ENCODE measurements around the gene ZNF710.

Gene ZNF710

DNA sequence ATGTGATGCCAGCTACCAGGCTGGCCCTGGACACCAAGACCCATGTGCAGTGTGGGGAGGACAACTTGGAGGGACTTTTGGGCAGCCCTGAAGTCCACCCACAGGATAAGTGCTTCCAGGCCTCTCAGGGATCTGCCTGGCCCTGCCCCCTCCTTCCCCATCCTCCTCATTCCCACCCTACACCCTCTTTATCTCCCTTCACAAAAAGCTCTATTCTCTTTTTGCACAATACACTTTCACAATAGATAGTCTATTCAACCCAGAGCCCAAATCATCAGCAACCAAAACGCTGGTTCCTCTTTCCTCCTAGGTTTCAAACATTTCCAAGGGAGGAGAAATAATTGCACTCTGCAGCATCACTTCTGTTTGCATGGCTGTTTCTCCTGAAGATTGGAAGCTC lies 7.8 kb upstream of the ZNF710 start:
- DNase-seq: no peak

DNA sequence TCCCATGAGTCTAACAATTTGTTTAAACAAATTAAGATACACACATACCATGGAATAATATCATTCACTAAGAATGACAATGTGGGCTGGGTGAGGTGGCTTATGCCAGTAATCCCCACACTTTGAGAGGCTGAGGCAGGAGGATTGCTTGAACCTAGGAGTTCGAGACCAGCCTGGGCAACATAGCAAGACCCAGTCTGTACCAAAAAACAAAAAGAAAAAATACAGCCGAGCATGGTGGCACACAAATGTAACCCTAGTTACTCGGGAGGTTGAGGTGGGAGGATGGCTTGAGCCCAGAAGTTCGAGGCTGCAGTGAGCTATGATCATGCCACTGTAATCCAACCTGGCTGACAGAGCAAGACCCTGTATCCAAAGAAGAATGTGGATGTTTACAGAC lies 4.0 kb upstream of the ZNF710 start:
- no peak for DNase-seq

GRCh38 chr15:89998141-89998661 lies 2.9 kb upstream of the ZNF710 start:
- DNase-seq: no peak

DNA sequence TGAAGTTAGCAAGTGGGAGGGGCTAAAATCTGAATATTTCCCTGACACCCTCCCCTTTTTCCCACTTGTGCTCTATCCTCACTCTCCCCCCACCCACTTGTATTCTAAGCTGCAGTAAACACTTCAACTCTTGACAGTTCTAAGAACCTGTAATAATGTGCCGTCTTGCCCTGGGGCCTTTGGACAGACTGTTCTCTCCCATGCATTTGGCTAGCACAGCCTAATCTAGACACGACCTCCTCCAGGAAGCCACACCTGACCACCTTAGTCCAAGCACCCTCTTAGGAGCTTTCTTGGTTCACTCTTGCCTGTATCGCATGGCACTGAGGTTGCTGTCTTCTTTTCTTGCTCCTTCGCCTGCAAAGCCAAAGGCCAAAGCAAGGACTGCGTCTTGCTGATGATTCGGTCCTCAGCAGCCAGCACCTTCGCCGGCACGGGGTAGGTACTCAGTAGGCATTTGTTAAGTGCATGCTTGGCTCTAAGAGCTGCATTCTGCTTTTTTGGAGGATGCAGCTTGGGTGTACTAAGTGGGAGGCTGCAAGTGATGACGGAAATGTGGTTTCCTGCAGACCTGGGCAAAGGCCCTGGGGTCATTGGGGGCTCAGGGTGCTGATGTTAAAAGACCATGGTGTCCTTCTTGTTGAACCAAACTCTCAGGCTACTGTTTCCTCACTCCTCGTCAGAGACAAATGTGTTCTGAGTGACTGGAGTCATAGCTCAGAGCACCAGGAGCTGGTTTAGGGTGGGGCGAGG lies 2.0 kb upstream of the ZNF710 start:
- DNase-seq: no peak

DNA sequence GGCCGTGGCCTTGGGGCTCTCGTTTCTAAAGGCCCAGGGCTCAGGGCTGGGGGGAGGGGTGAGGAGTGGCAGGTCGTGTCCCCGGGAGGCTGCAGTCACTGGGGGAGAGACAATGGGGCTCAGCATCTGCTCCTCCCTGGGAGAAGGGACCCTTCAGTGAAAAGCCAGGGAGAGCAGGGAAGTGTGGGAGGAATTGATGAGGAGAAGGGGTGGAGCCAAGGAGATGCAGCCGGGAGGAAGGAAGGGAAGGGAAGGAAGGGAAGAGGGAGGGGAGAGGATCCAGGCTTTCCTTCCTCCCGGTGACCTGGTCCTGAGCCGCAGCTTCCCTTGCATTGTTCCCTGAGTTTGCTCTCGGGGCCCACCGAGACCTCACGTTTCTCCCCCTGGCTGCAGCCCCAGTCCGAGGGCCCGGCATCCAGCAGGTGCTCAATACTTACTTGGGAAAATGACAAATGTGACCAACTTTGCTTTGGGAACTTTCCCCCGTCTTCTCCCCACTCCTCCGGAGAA lies 1.4 kb upstream of the ZNF710 start:
- no peak for DNase-seq

- no peak for DNase-seq
Measured at GRCh38 chr15:90000186-90001001, 730 bp upstream of the ZNF710 start.

DNA sequence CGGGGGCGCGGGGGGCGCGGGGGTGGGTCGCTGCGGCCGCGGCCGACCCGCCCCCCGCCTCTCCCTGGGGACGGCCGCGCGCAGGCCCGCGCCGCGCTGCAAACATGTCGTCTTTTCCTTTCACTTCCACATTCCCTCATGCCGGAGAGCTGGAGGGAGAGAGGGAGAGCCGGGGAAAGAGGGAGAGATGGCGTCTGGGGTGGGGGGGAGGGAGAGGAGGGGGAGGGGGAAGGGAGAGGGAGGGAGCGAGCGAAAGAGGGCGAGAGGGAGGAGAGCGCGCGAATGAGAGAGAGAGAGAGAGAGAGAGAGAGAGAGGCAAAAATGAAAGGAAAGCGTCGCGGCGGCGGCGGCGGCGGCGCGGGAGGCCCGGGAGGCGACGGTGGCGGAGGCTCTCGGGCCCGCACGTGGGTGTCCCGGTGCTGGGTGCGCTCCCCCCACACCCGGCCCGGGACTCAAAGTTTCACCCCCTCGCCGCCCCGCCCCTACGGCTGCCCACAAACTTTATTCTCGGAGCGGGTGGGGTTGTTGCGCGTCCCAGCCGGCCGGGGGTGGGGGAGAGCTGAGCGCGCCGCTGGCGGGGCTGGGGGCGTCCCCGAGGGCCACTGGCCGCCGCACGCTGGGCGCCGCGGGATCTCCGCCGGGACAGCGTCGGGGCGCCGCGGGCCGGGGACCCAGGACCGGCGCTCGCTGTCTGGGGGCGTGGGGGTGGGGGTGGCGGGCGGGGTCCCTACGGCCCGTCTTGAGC lies 731 bp downstream of the ZNF710 start:
- peak; percentile 83 for DNase-seq

DNA sequence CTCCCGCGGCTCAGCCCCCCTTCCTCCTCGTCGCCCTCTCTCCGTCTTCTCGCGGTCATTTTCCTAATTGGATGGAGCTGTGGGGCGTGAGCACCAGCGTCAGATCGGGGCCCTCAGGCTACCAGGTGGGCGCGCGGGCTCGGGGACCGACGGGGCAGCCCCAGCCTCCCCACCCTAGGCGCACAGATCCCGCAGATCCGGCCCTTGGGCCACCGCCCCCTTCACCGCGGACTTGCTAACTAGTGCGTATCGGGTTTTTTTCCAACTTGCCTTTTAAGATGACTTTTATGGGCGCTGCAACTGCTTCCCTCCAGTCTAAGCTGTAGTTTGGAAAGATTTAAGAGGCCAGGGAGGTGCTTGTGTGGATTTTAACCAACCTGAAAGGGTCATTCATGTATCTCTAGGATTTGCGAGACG lies 1.3 kb downstream of the ZNF710 start:
- peak; percentile 76 for DNase-seq

DNA sequence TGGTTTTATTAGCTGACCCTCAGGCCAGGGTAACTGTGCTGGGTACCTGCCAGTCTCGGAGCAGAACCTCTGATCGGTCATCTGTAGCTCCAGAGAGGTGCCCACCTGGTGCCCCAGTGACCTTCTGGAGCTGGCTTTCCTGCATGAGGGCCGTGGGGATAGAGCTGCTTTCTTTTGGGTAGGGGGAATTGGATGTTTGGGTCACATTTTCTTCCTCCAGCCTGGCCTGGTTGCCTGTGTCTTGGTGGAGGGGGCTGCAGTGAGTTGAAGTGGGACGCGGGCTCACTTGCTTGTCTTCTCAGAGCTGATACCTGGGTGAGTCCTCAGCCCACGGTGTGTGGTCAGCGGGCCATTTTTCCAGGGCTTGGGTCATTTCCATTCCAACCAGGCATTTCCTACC lies 2.6 kb downstream of the ZNF710 start:
- no peak for DNase-seq

- DNase-seq: no peak
Measured at GRCh38 chr15:90004252-90004651, 3.1 kb downstream of the ZNF710 start.

- DNase-seq: no peak
Measured at GRCh38 chr15:90004671-90005070, 3.5 kb downstream of the ZNF710 start.

DNA sequence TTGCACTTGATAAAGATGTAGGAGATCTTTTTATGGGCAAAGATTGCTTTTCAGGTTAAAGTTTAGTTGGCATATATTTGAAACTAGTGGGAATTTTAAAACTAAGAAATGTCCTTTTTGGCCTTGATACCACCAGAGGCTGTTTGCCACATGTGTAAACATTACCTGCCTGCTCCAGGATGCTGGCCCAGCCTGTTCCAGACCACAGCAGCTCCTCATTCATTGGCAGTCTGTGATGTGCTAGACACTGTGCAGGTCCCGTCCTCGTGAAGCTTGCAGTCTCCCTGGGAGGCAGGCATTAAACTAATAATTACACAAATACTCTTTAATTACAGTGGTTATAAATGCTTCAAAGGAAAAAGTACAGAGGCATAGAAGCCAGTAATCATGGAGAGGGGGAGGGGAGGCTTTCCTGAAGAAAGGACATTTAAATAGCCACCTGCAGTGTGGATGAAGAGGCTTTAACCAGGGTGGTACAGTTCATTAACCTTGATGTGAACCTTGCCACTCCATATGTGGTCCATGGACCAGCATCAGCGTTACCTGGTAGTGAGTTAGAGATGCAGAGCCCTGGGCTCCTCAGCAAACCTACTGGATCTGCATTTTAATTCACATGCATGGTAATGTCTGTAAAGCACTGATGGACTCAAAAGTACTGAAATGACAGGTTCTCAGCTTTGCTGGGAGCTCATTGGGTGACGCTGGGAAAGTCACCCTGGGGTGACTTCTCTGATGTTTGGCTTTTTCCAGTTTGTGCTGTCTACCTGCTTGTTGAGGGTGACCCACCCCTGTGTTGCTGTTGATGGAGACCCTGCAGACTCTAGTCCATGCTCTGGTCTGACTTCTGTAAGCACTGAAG lies 5.3 kb downstream of the ZNF710 start:
- DNase-seq: no peak

- no peak for DNase-seq
Measured at GRCh38 chr15:90007076-90007460, 5.9 kb downstream of the ZNF710 start.

GRCh38 chr15:90008607-90009006 lies 7.5 kb downstream of the ZNF710 start:
- no peak for DNase-seq

DNA sequence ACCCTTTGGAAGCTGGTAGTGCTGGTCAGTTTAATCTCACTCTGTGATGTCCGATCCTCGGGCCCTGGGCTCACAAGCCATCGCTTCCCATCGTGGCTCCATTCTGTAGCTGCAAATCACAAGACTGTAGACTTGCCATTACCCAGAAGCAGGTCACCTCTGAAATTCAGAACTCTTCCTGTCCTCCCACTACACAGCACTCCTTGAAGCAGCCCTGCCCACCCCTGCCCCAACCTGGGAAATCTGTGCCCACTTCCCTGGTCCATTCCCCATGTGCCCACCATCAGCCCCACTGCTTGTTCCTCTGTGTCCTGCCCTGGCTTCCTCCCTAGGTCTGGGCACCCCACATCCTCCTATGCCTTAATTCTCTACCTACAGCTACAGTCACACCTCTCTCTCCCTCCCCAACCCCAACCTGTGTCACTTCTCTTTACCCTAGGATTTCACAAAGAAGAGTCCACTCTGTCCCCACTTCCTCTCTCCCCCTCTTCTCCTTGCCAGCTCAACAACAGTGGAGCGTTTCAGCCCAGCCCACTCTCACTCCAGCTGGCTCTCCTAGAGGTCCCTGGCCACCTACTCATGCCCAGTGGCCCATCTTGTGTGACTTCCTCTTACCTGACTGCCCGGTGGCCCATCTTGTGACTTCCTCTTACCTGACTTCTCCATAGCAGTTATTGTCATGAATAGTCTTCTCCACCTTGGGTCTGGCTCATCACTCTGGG lies 8.3 kb downstream of the ZNF710 start:
- no peak for DNase-seq

GRCh38 chr15:90011705-90012104 lies 10.6 kb downstream of the ZNF710 start:
- no peak for DNase-seq

- no peak for DNase-seq
Measured at GRCh38 chr15:90013503-90013937, 12.4 kb downstream of the ZNF710 start.

DNA sequence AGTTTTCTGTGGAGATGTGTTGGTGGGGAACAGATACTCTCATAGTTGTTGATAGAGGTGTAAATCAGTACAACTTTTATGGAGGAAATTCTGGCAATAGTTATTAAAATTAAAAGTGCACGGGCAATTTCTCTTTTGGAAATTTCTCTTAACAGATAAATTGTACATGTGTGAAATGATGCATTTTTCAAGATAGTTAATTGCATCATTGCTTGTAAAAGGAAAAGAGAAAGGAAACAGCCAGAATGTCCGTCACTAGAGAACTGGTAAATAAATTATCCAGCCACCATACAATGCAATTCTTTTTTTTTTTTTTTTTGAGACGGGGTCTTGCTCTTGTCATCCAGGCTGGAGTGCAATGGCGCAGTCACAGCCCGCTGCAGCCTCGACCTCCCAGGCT lies 14.2 kb downstream of the ZNF710 start:
- DNase-seq: no peak

DNA sequence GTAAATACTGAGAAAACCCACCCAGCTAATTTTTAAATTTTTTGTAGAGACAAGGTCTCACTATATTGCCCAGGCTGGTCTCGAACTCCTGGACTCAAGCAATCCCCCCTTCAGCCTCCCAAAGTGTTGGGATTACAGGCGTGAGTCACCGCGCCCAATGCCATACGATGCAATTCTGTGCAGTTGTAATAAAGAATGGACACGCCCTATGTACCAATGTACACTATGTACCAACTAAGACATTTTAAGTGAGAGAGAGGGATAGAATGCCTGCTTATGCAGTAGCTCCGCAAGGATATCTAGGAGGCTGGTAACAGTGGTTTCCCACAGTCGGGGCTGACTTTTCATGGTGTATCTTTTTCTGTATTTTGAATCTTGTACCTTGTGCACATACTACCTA lies 14.6 kb downstream of the ZNF710 start:
- DNase-seq: no peak

DNA sequence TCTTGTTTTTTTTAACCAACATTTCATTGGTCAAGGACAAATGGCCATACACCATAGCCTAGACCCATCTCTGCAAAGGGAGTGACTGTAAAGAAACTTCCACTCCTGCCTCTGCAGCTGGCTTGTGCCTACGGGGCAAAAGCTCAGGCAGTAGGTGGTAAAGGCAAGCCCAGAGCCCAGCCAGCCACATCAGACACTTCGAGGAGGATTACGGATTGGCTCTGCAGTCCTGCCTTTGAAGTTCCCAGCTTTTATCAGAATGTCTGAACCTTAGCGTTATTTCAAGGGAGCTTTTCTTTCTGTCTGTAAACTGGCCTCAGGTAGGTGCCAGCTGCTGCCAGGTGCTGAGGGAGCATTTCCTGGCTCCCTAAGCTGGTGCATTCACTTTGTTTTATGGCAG lies 15.6 kb downstream of the ZNF710 start:
- no peak for DNase-seq

DNA sequence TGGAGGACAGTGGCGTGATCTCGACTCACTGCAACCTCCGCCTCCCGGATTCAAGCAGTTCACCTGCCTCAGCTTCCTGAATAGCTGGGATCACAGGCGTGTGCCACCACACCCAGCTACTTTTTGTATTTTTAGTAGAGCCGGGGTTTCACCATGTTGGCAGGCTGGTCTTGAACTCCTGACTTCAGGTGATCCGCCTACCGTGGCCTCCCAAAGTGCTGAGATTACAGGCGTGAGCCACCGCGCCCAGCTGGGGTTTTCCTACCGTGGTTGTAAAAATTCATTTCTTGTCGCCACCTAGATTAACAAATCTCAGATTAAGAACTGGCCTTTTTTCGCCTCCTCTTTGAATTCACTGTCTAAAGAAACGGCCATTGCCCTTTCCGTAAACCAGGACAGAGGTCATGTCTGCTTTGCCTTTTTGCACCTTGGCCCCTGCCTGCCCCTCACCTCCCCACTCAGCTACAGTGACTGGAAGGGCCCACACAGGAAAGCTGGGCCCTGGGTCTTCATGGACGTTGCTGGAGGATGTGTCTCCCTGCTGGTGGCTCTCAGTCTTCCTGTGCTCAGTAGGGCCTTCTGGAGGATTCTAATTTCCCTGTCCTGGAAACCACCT lies 17.2 kb downstream of the ZNF710 start:
- no peak for DNase-seq
